Adipocyte (in vitro differentiated cells): ENCODE data around the gene BCL3.

ENCODE experiments used
- DNase-seq: peaks from one replicate; pipeline ENCODE4 v3.0.0-alpha.2; 2015; ENCODE audit warnings: low read depth
- H3K27me3 ChIP-seq: replicated peaks from 2 replicates; pipeline ENCODE4 v1.7.0; 2013; ENCODE audit warnings: mild to moderate bottlenecking, low read length, moderate library complexity; ENCODE audit not compliant: control insufficient read depth, insufficient read depth
- H3K36me3 ChIP-seq: 2 replicates; pipeline ENCODE4 v1.7.0; 2013; ENCODE audit warnings: low read length, mild to moderate bottlenecking, moderate library complexity; ENCODE audit not compliant: control insufficient read depth, insufficient read depth, severe bottlenecking
- H3K4me1 ChIP-seq: 2 replicates; pipeline ENCODE4 v1.7.0; 2013; ENCODE audit warnings: mild to moderate bottlenecking, low read length, moderate library complexity; ENCODE audit not compliant: control insufficient read depth, insufficient read depth
- H3K4me3 ChIP-seq: 2 replicates; pipeline ENCODE4 v1.7.0; 2013; ENCODE audit warnings: mild to moderate bottlenecking, low read length, moderate library complexity
- H3K9ac ChIP-seq: 2 replicates; pipeline ENCODE4 v1.7.0; 2013; ENCODE audit warnings: mild to moderate bottlenecking, low read length, moderate library complexity
- H3K9me3 ChIP-seq: 2 replicates; pipeline ENCODE4 v1.7.0; 2013; ENCODE audit warnings: mild to moderate bottlenecking, low read length, moderate library complexity; ENCODE audit not compliant: control insufficient read depth

Gene BCL3

GRCh38 chr19:44722131-44723121 lies 26.1 kb upstream of the BCL3 start:
- no peaks in the 10 kb centered on the region for H3K36me3 ChIP-seq
- no peak for DNase-seq
- H3K9me3 ChIP-seq, result no peaks in the 10 kb centered on the region
- H3K4me3 ChIP-seq, result no peak overlapping the region
- peaks cover 23% of the 10 kb centered on the region for H3K4me1 ChIP-seq
- no peak overlapping the region for H3K9ac ChIP-seq
- H3K27me3 ChIP-seq, result no peaks in the 10 kb centered on the region

- no peak for DNase-seq
These were observed 25.1 kb upstream of the BCL3 start for GRCh38 chr19:44723299-44723951.

GRCh38 chr19:44723952-44724319 lies 24.6 kb upstream of the BCL3 start:
- peak; percentile 90 for DNase-seq
- H3K4me1 ChIP-seq, result peaks cover 15% of the 10 kb centered on the region
- peak overlapping the region; percentile 15 for H3K9ac ChIP-seq
- H3K27me3 ChIP-seq, result no peaks in the 10 kb centered on the region
- no peaks in the 10 kb centered on the region for H3K36me3 ChIP-seq
- H3K9me3 ChIP-seq, result no peaks in the 10 kb centered on the region
- no peak overlapping the region for H3K4me3 ChIP-seq

More at GRCh38 chr19:44723299-44723951, 25.1 kb upstream of the BCL3 start:
- Histone ChIP-seq H3K9ac (no peak overlapping the region), H3K27me3 (no peaks in the 10 kb centered on the region), H3K36me3 (no peaks in the 10 kb centered on the region), H3K4me1 (peaks cover 20% of the 10 kb centered on the region), H3K4me3 (no peak overlapping the region), H3K9me3 (no peaks in the 10 kb centered on the region)

GRCh38 chr19:44725251-44725650 lies 23.3 kb upstream of the BCL3 start:
- H3K4me1 ChIP-seq, result peaks cover 11% of the 10 kb centered on the region
- H3K36me3 ChIP-seq, result no peaks in the 10 kb centered on the region
- no peak overlapping the region for H3K4me3 ChIP-seq
- no peak for DNase-seq
- peak overlapping the region; percentile 37 for H3K9ac ChIP-seq
- no peaks in the 10 kb centered on the region for H3K27me3 ChIP-seq
- H3K9me3 ChIP-seq, result no peaks in the 10 kb centered on the region

- no peaks in the 10 kb centered on the region for H3K27me3 ChIP-seq
- peaks cover 11% of the 10 kb centered on the region for H3K4me1 ChIP-seq
- peak overlapping the region; percentile 37 for H3K9ac ChIP-seq
- no peaks in the 10 kb centered on the region for H3K36me3 ChIP-seq
- DNase-seq, result no peak
- no peaks in the 10 kb centered on the region for H3K9me3 ChIP-seq
- H3K4me3 ChIP-seq, result no peak overlapping the region
These were observed 22.8 kb upstream of the BCL3 start for GRCh38 chr19:44725684-44726083.

GRCh38 chr19:44726465-44726864 lies 22.0 kb upstream of the BCL3 start:
- H3K4me3 ChIP-seq, result no peak overlapping the region
- no peaks in the 10 kb centered on the region for H3K36me3 ChIP-seq
- H3K4me1 ChIP-seq, result peaks cover 8% of the 10 kb centered on the region
- no peak for DNase-seq
- no peaks in the 10 kb centered on the region for H3K9me3 ChIP-seq
- no peak overlapping the region for H3K9ac ChIP-seq
- no peaks in the 10 kb centered on the region for H3K27me3 ChIP-seq

- Histone ChIP-seq H3K27me3 (no peaks in the 10 kb centered on the region), H3K4me3 (no peak overlapping the region), H3K4me1 (peaks cover 4% of the 10 kb centered on the region), H3K9ac (no peak overlapping the region), H3K9me3 (no peaks in the 10 kb centered on the region), H3K36me3 (no peaks in the 10 kb centered on the region)
- DNase-seq, result no peak
These were observed 20.3 kb upstream of the BCL3 start for GRCh38 chr19:44728178-44728577.

GRCh38 chr19:44729516-44730033 lies 18.9 kb upstream of the BCL3 start:
- Histone ChIP-seq H3K9me3 (no peaks in the 10 kb centered on the region), H3K4me3 (no peak overlapping the region), H3K36me3 (no peaks in the 10 kb centered on the region), H3K9ac (no peak overlapping the region), H3K27me3 (no peaks in the 10 kb centered on the region), H3K4me1 (no peaks in the 10 kb centered on the region)
- no peak for DNase-seq

- no peak for DNase-seq
- Histone ChIP-seq H3K27me3 (no peaks in the 10 kb centered on the region), H3K9me3 (no peaks in the 10 kb centered on the region)
These were observed 17.4 kb upstream of the BCL3 start for GRCh38 chr19:44731081-44731480.

GRCh38 chr19:44731622-44732021 lies 16.9 kb upstream of the BCL3 start:
- Histone ChIP-seq H3K36me3 (no peaks in the 10 kb centered on the region), H3K27me3 (no peaks in the 10 kb centered on the region), H3K9me3 (no peaks in the 10 kb centered on the region), H3K4me1 (peaks cover 6% of the 10 kb centered on the region), H3K9ac (no peak overlapping the region), H3K4me3 (no peak overlapping the region)
- no peak for DNase-seq

More at GRCh38 chr19:44731081-44731480, 17.4 kb upstream of the BCL3 start:
- Histone ChIP-seq H3K4me3 (no peak overlapping the region), H3K9ac (no peak overlapping the region), H3K4me1 (peaks cover 3% of the 10 kb centered on the region), H3K36me3 (no peaks in the 10 kb centered on the region)

- no peak for DNase-seq
- no peak overlapping the region for H3K4me3 ChIP-seq
- H3K36me3 ChIP-seq, result no peaks in the 10 kb centered on the region
- no peaks in the 10 kb centered on the region for H3K9me3 ChIP-seq
- peaks cover 14% of the 10 kb centered on the region for H3K4me1 ChIP-seq
- no peaks in the 10 kb centered on the region for H3K27me3 ChIP-seq
- no peak overlapping the region for H3K9ac ChIP-seq
These were observed 16.1 kb upstream of the BCL3 start for GRCh38 chr19:44732235-44733014.
